Activated CD4-positive, alpha-beta T cell treated with anti-CD3 and anti-CD28 coated beads, Interleukin-2, amount 50 U/mL, for 48 hours (primary cell): ENCODE measurements around the gene GRIK1.
"Not testable (repeated sequence)": the region's sequence is repeated elsewhere in the genome, so short reads cannot be mapped to it uniquely, and the experiment has no call there.

ENCODE experiments used
- DNase-seq, 2 experiments: peaks; one replicate each; pipeline ENCODE4 v3.0.0-alpha.2; 2020

The GRIK1 gene

GRCh38 chr21:29939924-29940275 lies at the start of gene GRIK1:
Gene GRIK1, minus strand, starts transcription at chr21:29939996.
- no peak for DNase-seq

- no peak for DNase-seq
Observed at GRCh38 chr21:29987762-29988161, 48.0 kb upstream of the GRIK1 start.

- DNase-seq = no peak
Observed at GRCh38 chr21:29985866-29986265, 46.1 kb upstream of the GRIK1 start.

GRCh38 chr21:29979043-29979442 lies 39.2 kb upstream of the GRIK1 start:
- no peak for DNase-seq

- no peak for DNase-seq
Observed at GRCh38 chr21:29975776-29976175, 36.0 kb upstream of the GRIK1 start.

GRCh38 chr21:29973258-29973657 lies 33.5 kb upstream of the GRIK1 start:
- DNase-seq = no peak

- no peak for DNase-seq
Observed at GRCh38 chr21:29961291-29962027, 21.7 kb upstream of the GRIK1 start.

- no peak for DNase-seq
Observed at GRCh38 chr21:29958551-29958950, 18.8 kb upstream of the GRIK1 start.

- DNase-seq = not testable (repeated sequence)
Observed at GRCh38 chr21:29958035-29958434, 18.2 kb upstream of the GRIK1 start.

GRCh38 chr21:29953690-29954089 lies 13.9 kb upstream of the GRIK1 start:
- DNase-seq = no peak

- DNase-seq = no peak
Observed at GRCh38 chr21:29953072-29953471, 13.3 kb upstream of the GRIK1 start.

GRCh38 chr21:29951911-29952310 lies 12.1 kb upstream of the GRIK1 start:
- DNase-seq = no peak

- no peak for DNase-seq
Observed at GRCh38 chr21:29949991-29950390, 10.2 kb upstream of the GRIK1 start.

- no peak for DNase-seq
Observed at GRCh38 chr21:29947119-29947518, 7.3 kb upstream of the GRIK1 start.

- DNase-seq = no peak
Observed at GRCh38 chr21:29943885-29944284, 4.1 kb upstream of the GRIK1 start.

GRCh38 chr21:29942034-29942433 lies 2.2 kb upstream of the GRIK1 start:
- no peak for DNase-seq

- DNase-seq = no peak
Observed at GRCh38 chr21:29940991-29941390, 1.2 kb upstream of the GRIK1 start.

- no peak for DNase-seq
Observed at GRCh38 chr21:29940361-29940760, 565 bp upstream of the GRIK1 start.

- no peak for DNase-seq
Observed at GRCh38 chr21:29939104-29939923, 482 bp downstream of the GRIK1 start.

- no peak for DNase-seq
Observed at GRCh38 chr21:29938776-29939103, 1.1 kb downstream of the GRIK1 start.

- DNase-seq = no peak
Observed at GRCh38 chr21:29933088-29933487, 6.7 kb downstream of the GRIK1 start.

- no peak for DNase-seq
Observed at GRCh38 chr21:29928537-29928936, 11.3 kb downstream of the GRIK1 start.

- DNase-seq = no peak
Observed at GRCh38 chr21:29920938-29921337, 18.9 kb downstream of the GRIK1 start.

GRCh38 chr21:29914326-29914725 lies 25.5 kb downstream of the GRIK1 start:
- no peak for DNase-seq

GRCh38 chr21:29909571-29909970 lies 30.2 kb downstream of the GRIK1 start:
- no peak for DNase-seq
